H9 (cell line): ENCODE measurements around the gene AANAT. TPM values are rescaled to one million over a fixed set of nuclear protein-coding genes. Genes with fewer than 3 reads are reported as not detected.
A peak's percentile ranks its signal among the peaks of the same experiment; 100 is the strongest.

Source experiments
- DNase-seq: peaks from one replicate; pipeline ENCODE4 v3.0.0-alpha.2; 2017
- H2AFZ ChIP-seq: one replicate; pipeline ENCODE4 v1.6.1; 2013; ENCODE audit warnings: mild to moderate bottlenecking, low read length, control low read depth, moderate library complexity
- H2AK5ac ChIP-seq: 2 replicates; pipeline ENCODE4 v1.6.1; 2013; ENCODE audit warnings: low read length, control low read depth, mixed read lengths; ENCODE audit not compliant: insufficient read length
- H2BK120ac ChIP-seq: one replicate; pipeline ENCODE4 v1.6.1; 2013; ENCODE audit warnings: low read depth, mild to moderate bottlenecking, low read length, control low read depth, inconsistent platforms; ENCODE audit not compliant: poor library complexity, severe bottlenecking
- H2BK12ac ChIP-seq: 2 replicates; pipeline ENCODE4 v1.6.1; 2013; ENCODE audit warnings: low read length, control low read depth, mixed read lengths, low read depth; ENCODE audit not compliant: insufficient read length
- H2BK15ac ChIP-seq: 2 replicates; pipeline ENCODE4 v1.6.1; 2013; ENCODE audit warnings: low read depth, low read length, control low read depth
- H2BK20ac ChIP-seq: one replicate; pipeline ENCODE4 v1.6.1; 2013; ENCODE audit warnings: low read depth, mild to moderate bottlenecking, low read length, control low read depth, inconsistent platforms; ENCODE audit not compliant: poor library complexity, severe bottlenecking
- H2BK5ac ChIP-seq: 2 replicates; pipeline ENCODE4 v1.6.1; 2013; ENCODE audit warnings: low read length, control low read depth, mixed read lengths; ENCODE audit not compliant: insufficient read length
- H3K14ac ChIP-seq: 2 replicates; pipeline ENCODE4 v1.6.1; 2013; ENCODE audit warnings: low read length, control low read depth; ENCODE audit not compliant: insufficient read depth
- H3K18ac ChIP-seq: 2 replicates; pipeline ENCODE4 v1.6.1; 2013; ENCODE audit warnings: low read depth, mild to moderate bottlenecking, mixed read lengths, low read length, control low read depth; ENCODE audit not compliant: insufficient read length
- H3K23ac ChIP-seq: 2 replicates; pipeline ENCODE4 v1.6.1; 2013; ENCODE audit warnings: low read length, control low read depth, mixed read lengths, low read depth; ENCODE audit not compliant: insufficient read length
- H3K23me2 ChIP-seq: 2 replicates; pipeline ENCODE4 v1.6.1; 2013; ENCODE audit warnings: low read depth, mild to moderate bottlenecking, mixed read lengths, low read length, control low read depth; ENCODE audit not compliant: insufficient read length, poor library complexity, severe bottlenecking
- H3K27ac ChIP-seq: 2 replicates; pipeline ENCODE4 v1.5.1; 2013; ENCODE audit warnings: low read length, control low read depth, mixed read lengths, low read depth; ENCODE audit not compliant: insufficient read length
- H3K27me3 ChIP-seq: 2 replicates; pipeline ENCODE4 v1.6.1; 2013; ENCODE audit warnings: low read length, control low read depth, inconsistent platforms; ENCODE audit not compliant: insufficient read depth
- H3K4ac ChIP-seq: 2 replicates; pipeline ENCODE4 v1.6.1; 2013; ENCODE audit warnings: low read depth, mild to moderate bottlenecking, control low read depth, inconsistent platforms, low read length, moderate library complexity
- H3K4me1 ChIP-seq: 2 replicates; pipeline ENCODE4 v1.6.1; 2013; ENCODE audit warnings: low read length, control low read depth, inconsistent platforms; ENCODE audit not compliant: insufficient read depth
- H3K4me2 ChIP-seq: 2 replicates; pipeline ENCODE4 v1.6.1; 2013; ENCODE audit warnings: low read length, control low read depth, mixed read lengths; ENCODE audit not compliant: insufficient read length, insufficient read depth
- H3K56ac ChIP-seq: 2 replicates; pipeline ENCODE4 v1.6.1; 2013; ENCODE audit warnings: low read depth, mild to moderate bottlenecking, mixed read lengths, low read length, control low read depth; ENCODE audit not compliant: insufficient read length
- H3K79me1 ChIP-seq: 2 replicates; pipeline ENCODE4 v1.6.1; 2013; ENCODE audit warnings: low read depth, mild to moderate bottlenecking, moderate library complexity, low read length, control low read depth, inconsistent platforms; ENCODE audit not compliant: insufficient read depth, poor library complexity, severe bottlenecking
- H3K79me2 ChIP-seq: 2 replicates; pipeline ENCODE4 v1.6.1; 2013; ENCODE audit warnings: low read length, control low read depth, inconsistent platforms; ENCODE audit not compliant: insufficient read depth
- H3K9ac ChIP-seq: 2 replicates; pipeline ENCODE4 v1.6.1; 2013; ENCODE audit warnings: low read length, control low read depth, mixed read lengths; ENCODE audit not compliant: insufficient read length; ENCODE audit errors: extremely low read depth
- H3K9me3 ChIP-seq: one replicate; pipeline ENCODE4 v1.6.1; 2013; ENCODE audit warnings: low read depth, low read length, inconsistent platforms; ENCODE audit not compliant: control insufficient read depth
- H3T11ph ChIP-seq: one replicate; pipeline ENCODE4 v1.6.1; 2013; ENCODE audit warnings: mild to moderate bottlenecking, low read length, control low read depth, inconsistent platforms
- H4K20me1 ChIP-seq: one replicate; pipeline ENCODE4 v1.6.1; 2013; ENCODE audit not compliant: control insufficient read depth, insufficient read length, insufficient read depth
- H4K5ac ChIP-seq: 2 replicates; pipeline ENCODE4 v1.6.1; 2013; ENCODE audit warnings: low read depth, mild to moderate bottlenecking, mixed read lengths, low read length, control low read depth; ENCODE audit not compliant: insufficient read length
- H4K8ac ChIP-seq: replicated peaks from 2 replicates; pipeline ENCODE4 v1.6.1; 2013; ENCODE audit warnings: low read length, control low read depth, mixed read lengths, low read depth; ENCODE audit not compliant: insufficient read length
- H4K91ac ChIP-seq: 2 replicates; pipeline ENCODE4 v1.6.1; 2013; ENCODE audit warnings: low read depth, mild to moderate bottlenecking, moderate library complexity, mixed read lengths, low read length, control low read depth; ENCODE audit not compliant: insufficient read length
- H3K27ac Mint-ChIP-seq, 3 experiments: 2 replicates in 2 of 3; 3 replicates in 1 of 3; pipeline ENCODE4 v1.8.0; 2020 to 2021; ENCODE audit warnings: mixed read lengths in 3 of 3, mild to moderate bottlenecking in 1 of 3, moderate library complexity in 1 of 3
- H3K27me3 Mint-ChIP-seq: 2 replicates; pipeline ENCODE4 v1.8.0; 2021; ENCODE audit warnings: low read depth, mild to moderate bottlenecking, moderate library complexity, mixed read lengths
- H3K36me3 Mint-ChIP-seq, 3 experiments: 2 replicates in 2 of 3; 3 replicates in 1 of 3; pipeline ENCODE4 v1.8.0; 2020 to 2021; ENCODE audit warnings: low read depth in 3 of 3, mixed read lengths in 3 of 3; ENCODE audit not compliant: insufficient read depth in 1 of 3
- H3K4me1 Mint-ChIP-seq, 2 experiments: 2 replicates each; pipeline ENCODE4 v1.8.0; 2020; ENCODE audit warnings: mixed read lengths in 2 of 2
- H3K4me3 Mint-ChIP-seq, 2 experiments: 2 replicates in 1 of 2; 3 replicates in 1 of 2; pipeline ENCODE4 v1.8.0; 2020 to 2021; ENCODE audit warnings: mild to moderate bottlenecking in 2 of 2, mixed read lengths in 2 of 2, moderate library complexity in 1 of 2
- H3K9me3 Mint-ChIP-seq, 2 experiments: 2 replicates in 1 of 2; 3 replicates in 1 of 2; pipeline ENCODE4 v1.8.0; 2020; ENCODE audit warnings: mild to moderate bottlenecking in 2 of 2, mixed read lengths in 2 of 2, moderate library complexity in 1 of 2
- CTCF ChIP-seq: fragments of 200-600 bp; sonication (generic); conservative IDR thresholded peaks from 3 replicates; pipeline ENCODE4 v1.8.0; 2021; ENCODE audit warnings: antibody characterized with exemption, mild to moderate bottlenecking
- WGBS: extraction: QIAGEN DNeasy Blood & Tissue Kit; methylation state at CpG from one replicate; pipeline ENCODE4 v1.1.7; 2013; ENCODE audit warnings: missing lambda C conversion rate, low lambda C conversion rate, mixed read lengths; ENCODE audit not compliant: insufficient read length; ENCODE audit errors: extremely low coverage; 5-methylcytosine and 5-hydroxymethylcytosine counted together
- total RNA-seq: library from RNA; stranded (reverse); gene quantifications from 2 replicates; pipeline ENCODE4 v1.2.1, GENCODE V29; 2021

The AANAT gene
- total RNA-seq, 1 experiment from 2014 or later, result 0.55 TPM

GRCh38 chr17:76501018-76501826 lies 33.8 kb downstream of the AANAT start, which contains the start of gene RHBDF2:
RHBDF2 (minus strand) TSS chr17:76501423; CDS start chr17:76481524, 19,899 bp downstream.
- Histone ChIP-seq H3K9ac (no peak within 1 kb of the TSS), H3K18ac (peak within 1 kb of the TSS; percentile 70), H3K4me2 (peak within 1 kb of the TSS; percentile 79), H3K27me3 (no peaks in the 10 kb centered on the region), H3K9me3 (no peaks in the 10 kb centered on the region), H2AK5ac (no peak within 1 kb of the TSS), H3K14ac (peak within 1 kb of the TSS; percentile 85; the same call in 1 of the 2 replicates), H2BK12ac (peak within 1 kb of the TSS; percentile 10), H2BK20ac (no peak within 1 kb of the TSS), H3K4ac (no peak within 1 kb of the TSS; the same call in 1 of the 2 replicates), H4K8ac (no peak within 1 kb of the TSS), H3K23ac (no peak within 1 kb of the TSS), H2BK15ac (peak within 1 kb of the TSS; percentile 73; the same call in 1 of the 2 replicates), H3K4me1 (peaks cover 3% of the 10 kb centered on the region; the same call in 1 of the 2 replicates), H3K79me1 (no peaks in the 10 kb centered on the region), H2AFZ (peak within 1 kb of the TSS; percentile 16), H3K79me2 (no peaks in the 10 kb centered on the region), H4K91ac (no peak within 1 kb of the TSS), H2BK5ac (no peak within 1 kb of the TSS), H3T11ph (no peak within 1 kb of the TSS), H3K23me2 (peaks cover 9% of the 10 kb centered on the region), H3K27ac (no peak within 1 kb of the TSS), H3K56ac (no peak within 1 kb of the TSS), H4K20me1 (no peaks in the 10 kb centered on the region), H2BK120ac (no peak within 1 kb of the TSS), H4K5ac (no peak within 1 kb of the TSS)
- H3K27me3 Mint-ChIP-seq, result peaks cover 7% of the 10 kb centered on the region
- H3K4me3 Mint-ChIP-seq, result peak within 1 kb of the TSS; percentile 79 to 90
- H3K27ac Mint-ChIP-seq, result peak within 1 kb of the TSS; percentile 1 to 82 (median 47); a peak in 6 of 7 replicates
- no peaks in the 10 kb centered on the region; a peak in 2 of 7 replicates for H3K36me3 Mint-ChIP-seq
- no CpG with 5 or more reads among the region's 72 CpGs for WGBS
- peaks cover 50 to 62% of the 10 kb centered on the region in 2 experiments for H3K4me1 Mint-ChIP-seq
- no peak for TF ChIP-seq CTCF
- H3K9me3 Mint-ChIP-seq, result no peaks in the 10 kb centered on the region; a peak in 1 of 5 replicates
- DNase-seq, result peak; percentile 97
